Bone marrow (tissue), 2 donors: Measurements from ENCODE around the gene MGLL.

Experiments used
- DNase-seq, 2 donors: peaks; one replicate each; lab custom pipeline; 2025; lab: John Stamatoyannopoulos, UW

The MGLL gene

GRCh38 chr3:127822041-127822681 is at the start of gene MGLL:
MGLL (minus strand) TSS chr3:127822515; CDS start chr3:127822318, 197 bp downstream.
- no peak for DNase-seq

GRCh38 chr3:127870156-127870555 is 47.8 kb upstream of the MGLL start:
- no peak for DNase-seq

GRCh38 chr3:127867986-127868385 is 45.7 kb upstream of the MGLL start:
- DNase-seq: no peak

GRCh38 chr3:127867412-127867811 is 45.1 kb upstream of the MGLL start:
- DNase-seq: no peak

GRCh38 chr3:127865941-127866340 is 43.6 kb upstream of the MGLL start:
- no peak for DNase-seq

GRCh38 chr3:127860211-127860696 is 37.9 kb upstream of the MGLL start:
- DNase-seq: no peak

- DNase-seq: no peak
These were observed 37.4 kb upstream of the MGLL start for GRCh38 chr3:127859730-127860129.

- DNase-seq: no peak
These were observed 36.6 kb upstream of the MGLL start for GRCh38 chr3:127858937-127859336.

GRCh38 chr3:127858521-127858920 is 36.2 kb upstream of the MGLL start:
- DNase-seq: no peak

GRCh38 chr3:127857333-127857732 is 35.0 kb upstream of the MGLL start:
- DNase-seq: no peak

- no peak for DNase-seq
These were observed 34.5 kb upstream of the MGLL start for GRCh38 chr3:127856801-127857200.

- DNase-seq: no peak
These were observed 32.9 kb upstream of the MGLL start for GRCh38 chr3:127855246-127855645.

- no peak for DNase-seq
These were observed 31.4 kb upstream of the MGLL start for GRCh38 chr3:127853681-127854080.

- DNase-seq: no peak
These were observed 29.6 kb upstream of the MGLL start for GRCh38 chr3:127851899-127852298.

- DNase-seq: no peak
These were observed 27.1 kb upstream of the MGLL start for GRCh38 chr3:127849368-127849767.

- no peak for DNase-seq
These were observed 26.1 kb upstream of the MGLL start for GRCh38 chr3:127848131-127849129.

- DNase-seq: no peak
These were observed 25.0 kb upstream of the MGLL start for GRCh38 chr3:127847236-127847720.

- no peak for DNase-seq
These were observed 24.3 kb upstream of the MGLL start for GRCh38 chr3:127846576-127846975.

- DNase-seq: no peak
These were observed 22.1 kb upstream of the MGLL start for GRCh38 chr3:127844326-127844942.

- DNase-seq: no peak
These were observed 18.4 kb upstream of the MGLL start for GRCh38 chr3:127840671-127841070.

GRCh38 chr3:127839099-127839498 is 16.8 kb upstream of the MGLL start:
- no peak for DNase-seq
